LNCAP (cell line): ENCODE measurements around the gene OR56B1.

Experiments
- CTCF ChIP-seq: fragments of 450-650 bp; IDR thresholded peaks from 2 replicates; pipeline ENCODE4 v1.5.1; 2017; ENCODE audit warnings: mild to moderate bottlenecking

The OR56B1 gene

GRCh38 chr11:5713695-5714094 is 22.6 kb upstream of the OR56B1 start:
- no peak for TF ChIP-seq CTCF

- TF ChIP-seq CTCF: no peak
These were observed 16.3 kb upstream of the OR56B1 start for GRCh38 chr11:5719703-5720495.

- no peak for TF ChIP-seq CTCF
These were observed 13.6 kb upstream of the OR56B1 start for GRCh38 chr11:5722622-5723021.

- TF ChIP-seq CTCF: no peak
These were observed 9.9 kb upstream of the OR56B1 start for GRCh38 chr11:5726351-5726750.

- TF ChIP-seq CTCF: no peak
These were observed 8.6 kb upstream of the OR56B1 start for GRCh38 chr11:5727691-5728090.

GRCh38 chr11:5737091-5737490 is 843 bp downstream of the OR56B1 start:
- no peak for TF ChIP-seq CTCF

- TF ChIP-seq CTCF: no peak
These were observed 1.6 kb downstream of the OR56B1 start for GRCh38 chr11:5737670-5738392.
